ENCODE results near the gene MND1.

GRCh38 chr4:153427363-153428071 lies 83.0 kb downstream of the MND1 start:
- TF ChIP-seq EZH2 (IDR thresholded peaks at IDR 0.05), result no peak
- no peak for TF ChIP-seq CTCF (IDR thresholded peaks at IDR 0.05)
- TF ChIP-seq EZH2phosphoT487 (IDR thresholded peaks at IDR 0.05), result no peak

All from neural progenitor cell (in vitro differentiated cells).